COLO668 (cell line): Measurements from ENCODE around the gene MYOD1.

Experiments
- DNase-seq: peaks from one replicate; lab custom pipeline; 2025; ENCODE audit not compliant: unreplicated experiment; lab: John Stamatoyannopoulos, UW

Gene MYOD1

DNA sequence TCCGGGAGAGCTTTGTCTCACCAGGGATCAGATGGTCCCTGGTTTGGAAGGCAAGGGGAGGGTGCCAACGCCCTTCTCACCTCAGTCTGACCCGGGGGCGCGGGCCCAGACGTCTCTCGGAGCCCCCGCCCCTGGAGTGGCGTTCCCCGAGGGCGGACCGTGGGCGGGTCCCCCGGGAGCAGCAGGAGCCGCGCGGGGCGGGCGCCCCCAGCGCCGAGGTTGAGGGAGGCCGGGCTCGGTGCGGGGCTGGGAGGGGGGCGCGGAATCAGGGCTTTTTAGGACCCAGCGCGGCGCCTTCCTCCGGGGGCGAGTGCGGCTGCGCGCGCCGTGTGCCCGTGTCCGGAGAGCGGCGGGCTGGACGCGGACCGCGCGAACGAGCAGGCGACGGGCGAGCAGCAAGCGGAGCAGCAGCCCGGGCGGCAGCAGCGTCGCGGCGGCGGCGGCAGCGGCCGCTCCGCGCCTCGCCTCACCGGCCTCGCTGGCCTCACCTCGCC is 15.1 kb downstream of the MYOD1 start, which contains the start of gene KCNC1:
Gene KCNC1 (plus strand): TSS at position 364 of the 494 bp plus-strand sequence. CDS start 1,222 bp downstream, outside the sequence.
- peak; percentile 83 for DNase-seq

DNA sequence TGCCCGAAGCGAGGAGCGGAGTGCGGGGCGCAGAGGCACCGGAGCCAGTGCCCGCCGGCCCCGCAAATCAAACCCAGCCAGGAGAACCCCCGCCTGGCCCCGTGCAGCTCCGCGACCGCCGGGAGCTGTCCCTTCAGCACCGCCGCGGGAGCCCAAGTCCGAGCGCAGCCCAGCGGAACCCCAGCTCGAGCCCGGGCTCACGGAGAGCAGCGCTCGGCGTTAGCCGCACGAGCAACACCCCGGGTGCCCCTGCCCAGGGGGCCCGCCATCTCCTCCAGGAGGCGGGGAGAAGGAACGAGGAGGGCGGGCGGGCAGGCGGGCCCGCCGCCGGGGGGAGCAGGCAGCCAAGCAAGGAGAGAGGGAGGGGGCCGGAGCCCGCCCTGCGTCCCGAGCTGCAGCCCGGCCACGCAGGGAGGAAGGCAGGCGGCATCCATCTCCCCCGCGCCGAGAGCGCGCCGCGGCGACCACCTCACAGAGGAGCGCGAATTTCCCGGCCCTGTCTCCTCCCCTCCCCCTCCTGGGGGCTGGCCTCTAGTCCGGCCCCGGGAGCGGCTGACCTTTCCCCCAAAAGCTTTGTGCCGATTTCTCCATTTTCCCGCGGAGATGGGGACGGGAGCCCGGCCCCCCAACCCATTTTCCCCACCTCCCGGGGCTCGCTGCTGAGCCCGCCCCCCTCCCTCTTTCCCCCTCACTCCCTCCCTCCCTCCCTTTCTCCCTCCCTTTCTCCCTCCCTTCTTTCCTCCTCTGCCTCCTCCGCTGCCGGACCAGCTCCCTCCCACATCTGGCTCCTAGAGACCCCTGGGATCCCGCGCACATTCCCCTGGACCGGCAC is 15.8 kb downstream of the MYOD1 start:
- peak; percentile 58 for DNase-seq

DNA sequence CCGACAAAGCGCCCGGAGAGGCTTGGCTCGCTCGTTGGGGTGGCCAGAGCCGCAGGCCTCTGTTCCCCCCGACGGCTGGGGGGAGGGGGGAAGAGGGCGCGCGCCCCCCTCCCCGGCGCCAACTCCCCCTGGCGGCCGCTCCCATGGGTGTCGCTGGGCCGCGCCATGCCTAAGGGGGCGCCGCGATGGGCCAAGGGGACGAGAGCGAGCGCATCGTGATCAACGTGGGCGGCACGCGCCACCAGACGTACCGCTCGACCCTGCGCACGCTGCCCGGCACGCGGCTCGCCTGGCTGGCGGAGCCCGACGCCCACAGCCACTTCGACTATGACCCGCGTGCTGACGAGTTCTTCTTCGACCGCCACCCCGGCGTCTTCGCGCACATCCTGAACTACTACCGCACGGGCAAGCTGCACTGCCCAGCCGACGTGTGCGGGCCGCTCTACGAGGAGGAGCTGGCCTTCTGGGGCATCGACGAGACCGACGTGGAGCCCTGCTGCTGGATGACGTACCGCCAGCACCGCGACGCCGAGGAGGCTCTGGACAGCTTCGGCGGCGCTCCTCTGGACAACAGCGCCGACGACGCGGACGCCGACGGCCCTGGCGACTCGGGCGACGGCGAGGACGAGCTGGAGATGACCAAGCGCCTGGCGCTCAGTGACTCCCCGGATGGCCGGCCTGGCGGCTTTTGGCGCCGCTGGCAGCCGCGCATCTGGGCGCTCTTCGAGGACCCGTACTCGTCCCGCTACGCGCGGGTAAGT is 16.6 kb downstream of the MYOD1 start:
- peak; percentile 49 for DNase-seq

DNA sequence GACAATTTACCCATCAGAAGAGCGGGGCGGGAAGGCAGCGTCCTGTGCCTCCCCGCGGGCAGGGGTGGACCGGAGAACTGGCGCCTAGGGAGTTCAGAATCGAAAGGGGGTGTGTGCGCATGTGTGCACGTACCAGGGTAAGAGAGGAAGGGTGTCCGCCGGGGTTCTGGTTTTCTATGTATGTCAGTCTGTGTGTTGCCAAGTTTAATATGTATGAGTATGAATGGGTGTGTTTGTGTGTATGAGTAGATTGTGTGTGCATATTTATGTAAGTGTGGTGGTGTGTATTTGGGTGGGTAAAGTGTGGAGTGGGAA is 17.2 kb downstream of the MYOD1 start:
- DNase-seq: no peak

DNA sequence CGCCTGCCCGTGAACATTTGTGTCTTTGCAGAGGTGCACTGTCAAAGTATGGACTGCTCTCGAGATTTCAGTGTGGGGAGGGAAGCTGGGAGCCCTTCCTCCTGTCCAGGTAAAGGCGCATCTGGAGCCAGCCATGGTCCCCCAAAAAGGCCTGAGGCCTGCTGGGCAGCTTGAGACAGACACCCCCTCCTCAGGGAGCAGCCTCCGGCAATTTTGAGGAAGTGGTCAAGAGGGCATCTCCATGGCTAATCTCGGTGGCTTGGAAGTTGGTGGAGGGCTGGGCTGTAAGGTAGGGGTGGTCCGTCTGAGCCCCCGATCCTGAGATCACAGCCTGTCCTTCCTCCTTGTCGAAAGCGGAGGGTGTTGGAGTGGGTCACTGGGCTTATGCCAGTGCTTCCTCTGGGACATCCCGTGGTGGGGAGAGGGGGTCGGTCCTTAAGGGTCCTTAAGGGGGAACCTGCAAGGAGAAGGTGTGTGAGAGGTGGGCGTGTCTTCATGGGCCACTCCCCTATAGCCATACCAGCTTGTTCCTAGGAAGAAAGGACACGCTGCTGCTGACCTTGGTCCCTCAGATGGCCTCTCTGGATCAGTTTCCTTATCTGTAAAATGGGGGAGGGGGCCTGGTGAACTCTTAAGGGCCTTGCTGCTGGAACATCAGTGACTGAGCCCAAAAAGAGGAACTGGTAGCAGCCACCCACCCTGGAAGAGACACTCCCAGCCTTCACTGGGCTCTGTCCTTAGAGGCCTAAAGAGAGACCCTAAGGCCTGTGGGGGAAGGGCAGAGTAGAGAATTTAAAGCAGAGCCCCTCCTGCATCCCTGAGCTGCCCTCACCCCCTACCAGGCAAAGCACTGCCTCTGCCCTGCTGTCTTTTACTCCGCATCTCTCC is 17.8 kb downstream of the MYOD1 start:
- no peak for DNase-seq

DNA sequence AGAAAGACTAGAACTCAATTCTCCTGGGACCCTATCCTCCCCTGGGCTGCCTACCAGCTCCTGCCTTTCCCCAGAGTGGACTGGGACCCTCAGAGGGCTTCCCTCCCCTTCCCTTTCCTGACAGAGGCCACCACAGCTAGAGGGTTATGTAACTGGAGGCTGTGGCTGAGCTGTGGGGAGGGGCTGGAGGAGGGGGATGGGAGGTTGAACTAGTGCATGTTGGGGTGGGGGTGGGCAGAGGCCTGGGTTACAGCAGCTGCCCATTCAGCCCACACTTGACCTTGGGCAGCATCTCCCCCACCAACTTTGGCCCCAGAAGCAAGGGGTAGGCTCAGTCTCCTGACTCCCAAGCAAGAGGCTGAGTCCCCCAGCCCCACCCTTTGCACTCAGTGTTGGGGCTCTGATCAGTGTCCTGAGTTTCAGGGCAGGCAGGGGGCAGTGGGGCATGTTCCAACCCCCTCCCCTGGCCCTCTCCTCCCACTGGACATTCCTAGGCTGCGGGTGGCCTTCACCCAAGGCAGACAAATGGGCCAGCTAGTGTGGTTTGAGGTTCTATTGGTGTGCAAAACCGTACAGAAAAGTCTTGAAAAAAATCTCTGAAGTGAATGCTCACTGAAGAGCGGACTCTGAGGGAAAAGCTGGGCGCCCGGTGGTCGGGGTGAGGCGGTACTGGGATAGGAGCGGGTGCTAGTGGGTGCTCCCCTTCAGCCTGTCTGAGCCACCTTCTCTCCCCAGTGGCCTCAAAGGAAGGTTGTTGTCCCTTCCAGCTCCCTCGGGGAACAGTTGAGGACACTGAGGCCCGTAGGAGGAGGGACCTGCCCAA is 19.0 kb downstream of the MYOD1 start:
- DNase-seq: no peak

DNA sequence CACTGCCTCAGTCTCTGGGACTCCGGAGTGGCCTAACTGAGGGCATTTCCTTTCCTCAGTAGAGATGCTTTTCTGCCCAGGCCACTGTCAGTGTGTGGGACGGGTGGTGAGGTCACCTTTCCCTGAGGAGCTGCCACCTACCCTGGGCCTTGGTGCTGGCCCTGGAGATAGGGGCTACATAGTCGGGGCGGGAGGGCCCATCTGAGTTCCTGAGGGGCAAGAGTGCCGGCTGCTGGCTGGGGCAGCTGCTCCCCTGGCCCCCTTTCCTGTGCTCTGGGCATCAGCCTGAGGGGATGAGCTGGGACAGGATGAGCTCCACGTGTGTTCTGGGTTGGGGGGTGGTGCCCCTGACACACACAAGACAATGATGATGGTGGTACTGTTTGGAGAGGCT is 20.6 kb downstream of the MYOD1 start:
- DNase-seq: no peak

DNA sequence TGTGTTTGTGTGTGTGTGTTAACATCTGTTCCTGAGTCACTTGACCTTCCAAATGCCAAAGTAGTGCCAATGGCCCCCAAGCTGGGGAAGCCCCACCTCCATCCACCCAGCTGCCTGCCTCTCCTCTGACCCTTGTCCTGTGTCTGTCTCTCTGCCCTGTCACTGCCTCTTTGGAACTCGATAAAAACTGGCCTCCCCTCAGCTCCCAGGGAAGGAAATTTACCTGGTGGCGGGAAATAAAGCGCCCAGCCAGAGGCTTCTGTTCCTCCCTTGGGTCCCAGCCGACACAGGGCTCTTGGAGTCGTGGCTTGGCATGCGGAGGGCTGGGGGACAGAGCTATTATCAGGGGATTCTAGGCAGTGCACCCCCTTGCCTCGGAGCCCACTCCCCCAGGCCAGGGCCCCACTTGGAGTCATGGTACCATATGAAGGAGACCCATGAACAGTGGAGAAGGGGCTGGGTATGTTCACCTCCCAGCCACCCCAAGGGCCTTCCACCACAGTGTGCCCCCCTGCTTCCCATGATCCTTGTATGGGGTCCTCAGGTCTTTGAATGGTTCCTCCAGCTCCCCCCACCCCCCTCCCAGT is 21.4 kb downstream of the MYOD1 start:
- DNase-seq: no peak

DNA sequence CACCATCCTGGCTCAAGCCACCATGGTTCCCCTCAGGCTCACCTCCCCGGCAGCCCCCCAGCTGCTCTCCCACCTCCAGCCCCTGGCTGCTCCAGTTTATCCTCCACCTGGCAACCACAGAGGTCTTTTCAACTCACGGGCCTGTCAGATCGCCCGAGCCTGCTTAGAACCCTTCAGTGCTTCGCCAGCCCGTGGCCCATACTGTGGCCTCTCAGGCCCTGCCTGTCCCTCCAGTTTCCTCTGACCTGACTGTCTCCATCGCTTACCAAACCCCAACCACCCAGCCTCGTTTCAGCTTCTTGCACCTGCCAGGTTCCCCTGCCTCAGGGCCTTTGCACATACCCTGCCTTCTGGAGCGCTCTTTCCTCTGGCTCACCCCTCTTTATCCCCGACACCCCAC is 22.1 kb downstream of the MYOD1 start:
- DNase-seq: no peak

DNA sequence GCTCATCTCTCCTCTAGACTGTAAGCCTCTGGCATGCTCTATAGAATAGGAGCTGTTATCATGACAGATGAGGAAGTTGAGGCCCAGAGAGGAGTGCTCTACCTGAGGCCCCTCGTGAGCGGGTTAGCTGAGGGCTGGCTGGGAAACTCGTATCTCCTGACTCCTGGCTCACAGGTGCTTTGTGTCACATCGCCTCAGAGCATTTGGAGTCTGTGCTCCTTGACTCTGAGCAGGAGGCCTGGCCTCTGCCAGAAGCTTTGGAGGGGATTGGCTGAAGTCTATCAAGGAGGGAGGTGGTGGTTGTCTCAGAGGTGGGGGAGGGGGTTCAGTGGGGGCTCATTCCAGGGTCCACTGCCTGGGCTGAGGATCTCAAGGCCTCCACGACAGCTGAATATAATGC is 22.6 kb downstream of the MYOD1 start:
- no peak for DNase-seq

DNA sequence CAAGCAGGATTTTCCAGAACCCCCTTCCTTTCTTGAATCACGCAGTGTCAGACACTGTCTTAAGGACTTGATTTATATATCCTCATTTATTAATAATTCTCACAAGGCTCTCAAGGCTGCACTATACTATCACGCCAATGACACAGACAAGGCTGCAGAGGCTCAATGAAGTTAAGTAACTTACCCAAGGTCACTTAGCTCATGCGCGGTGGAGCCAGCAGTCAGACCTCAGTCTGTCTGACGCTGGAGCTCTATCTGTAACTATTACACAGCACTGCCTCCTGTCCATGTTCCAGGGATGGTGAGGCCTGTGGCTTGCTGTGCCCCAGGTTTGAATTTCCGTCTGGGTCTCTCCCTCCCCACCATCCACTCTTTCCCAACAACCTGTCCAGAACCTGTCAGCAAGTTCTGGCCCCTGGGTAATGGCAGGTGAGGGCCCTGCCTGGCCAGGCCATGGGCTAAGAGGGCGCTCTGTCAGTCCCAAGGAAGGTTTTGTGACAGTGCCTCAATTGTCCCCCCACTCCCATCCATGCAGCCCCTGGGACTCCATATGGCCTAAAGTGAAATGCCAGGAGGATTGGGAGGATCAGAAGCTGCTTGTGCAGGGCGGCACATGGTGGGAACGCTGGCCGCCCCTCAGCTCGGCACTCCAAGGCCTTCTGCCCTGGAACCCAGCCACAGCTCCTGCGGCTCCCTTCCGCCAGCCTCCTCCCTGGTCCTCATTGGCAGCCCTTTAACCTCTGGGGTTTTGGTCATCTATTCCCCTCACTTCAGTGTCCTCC is 23.8 kb downstream of the MYOD1 start:
- no peak for DNase-seq

DNA sequence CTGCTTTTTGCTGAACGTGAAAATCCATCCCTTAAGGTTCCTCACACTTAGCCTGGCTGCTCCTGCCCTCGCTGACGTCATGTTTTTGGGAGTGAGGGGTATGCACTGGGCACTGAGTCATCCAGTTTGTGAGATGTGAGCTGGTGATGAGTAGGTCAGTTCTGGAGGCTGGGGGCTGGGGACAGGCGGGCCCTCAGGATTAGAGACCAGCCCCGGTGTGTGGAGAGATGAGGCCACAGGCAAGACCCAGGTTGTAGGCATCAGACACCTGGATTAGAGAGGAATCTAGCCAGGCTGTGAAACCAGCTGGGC is 24.4 kb downstream of the MYOD1 start:
- no peak for DNase-seq

DNA sequence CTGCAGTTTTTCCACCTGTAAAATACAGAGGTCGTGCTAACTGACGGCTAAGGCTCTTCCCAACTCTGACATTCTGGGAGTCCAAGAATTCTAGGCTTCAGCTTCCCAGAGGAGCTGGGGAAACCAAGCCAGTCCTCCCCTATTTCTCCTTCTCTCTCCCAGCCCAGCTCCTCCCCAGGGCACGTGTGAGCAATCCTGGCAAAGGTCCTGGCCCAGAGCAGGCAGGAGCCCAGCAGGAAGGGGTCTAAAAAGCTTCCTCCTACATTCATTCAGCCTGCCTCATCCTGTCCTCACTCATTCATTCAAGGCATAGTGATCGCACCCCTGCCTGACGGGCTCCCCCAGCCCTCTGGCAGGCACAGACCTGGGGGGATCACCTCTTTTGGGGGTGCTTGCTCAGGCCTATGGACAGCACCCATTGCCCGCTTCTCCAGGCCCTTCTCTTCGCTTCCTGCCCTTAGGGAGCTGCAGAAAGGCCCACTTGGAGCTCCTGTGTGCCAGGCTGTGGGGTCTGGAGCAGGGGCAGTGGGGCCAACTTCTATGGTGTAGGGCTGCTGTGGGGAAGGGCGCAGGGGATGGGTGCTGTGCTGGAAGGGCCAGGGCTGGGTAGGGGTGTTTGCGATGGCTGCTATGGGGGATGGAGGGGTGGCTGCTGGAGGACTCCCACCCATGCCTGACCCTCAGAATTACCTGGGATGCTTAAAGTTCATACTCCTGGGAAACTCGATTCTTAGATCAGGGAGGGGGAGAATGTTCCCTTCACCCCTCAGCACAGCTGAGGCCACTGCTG is 25.0 kb downstream of the MYOD1 start:
- no peak for DNase-seq

DNA sequence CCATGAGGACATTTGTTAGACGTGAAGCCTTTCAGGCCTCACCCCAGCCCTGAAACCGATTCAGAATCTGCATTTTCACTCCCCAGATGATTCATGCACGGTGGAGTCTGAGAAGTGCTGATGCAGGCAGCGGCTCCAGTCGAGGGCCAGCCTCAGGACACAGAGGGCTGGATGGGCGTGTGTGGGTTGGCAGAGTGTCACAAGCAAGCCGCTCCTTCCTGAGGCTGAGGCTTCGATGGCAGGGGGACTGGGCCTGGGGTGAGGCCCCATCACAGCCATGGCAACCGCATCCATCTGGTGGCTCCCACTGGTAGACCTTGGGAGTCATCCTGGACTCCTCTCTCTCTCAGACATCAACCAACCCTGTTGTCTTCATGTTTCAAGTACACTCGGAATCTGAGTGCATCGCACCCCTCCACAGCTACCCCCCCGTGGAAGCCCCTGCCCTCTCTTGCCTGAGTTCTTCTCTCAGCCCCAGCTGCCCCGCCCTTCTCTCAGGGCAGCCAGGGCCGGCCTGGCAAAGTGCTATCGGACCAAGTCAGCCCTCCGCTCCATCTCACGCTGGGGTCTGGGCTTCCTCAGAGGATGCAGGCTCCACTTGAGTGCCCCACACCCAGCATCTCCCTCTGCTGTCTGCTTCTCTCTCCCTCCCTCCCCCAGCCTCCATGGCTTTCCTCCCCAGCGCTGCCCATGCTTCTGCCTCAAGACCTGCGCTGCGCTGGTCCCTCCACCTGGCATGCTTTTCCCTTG is 25.8 kb downstream of the MYOD1 start:
- DNase-seq: no peak

DNA sequence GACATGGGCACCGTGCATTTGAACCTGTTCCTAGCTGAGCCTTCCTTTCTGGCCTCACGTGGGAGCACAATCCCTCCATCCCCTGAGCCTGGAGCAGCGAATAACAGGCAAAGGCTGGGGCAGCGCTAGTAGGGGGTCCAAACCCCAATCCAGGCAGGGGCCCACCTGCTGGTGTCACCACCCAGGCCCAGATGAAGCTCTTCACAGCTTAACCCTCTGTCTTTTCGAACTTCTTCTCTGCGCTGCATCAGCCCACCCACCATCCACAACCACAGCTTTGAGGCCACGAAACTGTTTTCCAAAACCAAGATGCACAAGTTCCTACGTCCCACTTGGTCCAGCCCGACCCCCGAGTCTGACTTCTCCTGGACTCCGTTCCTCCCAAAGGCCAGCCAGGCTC is 26.7 kb downstream of the MYOD1 start:
- no peak for DNase-seq

DNA sequence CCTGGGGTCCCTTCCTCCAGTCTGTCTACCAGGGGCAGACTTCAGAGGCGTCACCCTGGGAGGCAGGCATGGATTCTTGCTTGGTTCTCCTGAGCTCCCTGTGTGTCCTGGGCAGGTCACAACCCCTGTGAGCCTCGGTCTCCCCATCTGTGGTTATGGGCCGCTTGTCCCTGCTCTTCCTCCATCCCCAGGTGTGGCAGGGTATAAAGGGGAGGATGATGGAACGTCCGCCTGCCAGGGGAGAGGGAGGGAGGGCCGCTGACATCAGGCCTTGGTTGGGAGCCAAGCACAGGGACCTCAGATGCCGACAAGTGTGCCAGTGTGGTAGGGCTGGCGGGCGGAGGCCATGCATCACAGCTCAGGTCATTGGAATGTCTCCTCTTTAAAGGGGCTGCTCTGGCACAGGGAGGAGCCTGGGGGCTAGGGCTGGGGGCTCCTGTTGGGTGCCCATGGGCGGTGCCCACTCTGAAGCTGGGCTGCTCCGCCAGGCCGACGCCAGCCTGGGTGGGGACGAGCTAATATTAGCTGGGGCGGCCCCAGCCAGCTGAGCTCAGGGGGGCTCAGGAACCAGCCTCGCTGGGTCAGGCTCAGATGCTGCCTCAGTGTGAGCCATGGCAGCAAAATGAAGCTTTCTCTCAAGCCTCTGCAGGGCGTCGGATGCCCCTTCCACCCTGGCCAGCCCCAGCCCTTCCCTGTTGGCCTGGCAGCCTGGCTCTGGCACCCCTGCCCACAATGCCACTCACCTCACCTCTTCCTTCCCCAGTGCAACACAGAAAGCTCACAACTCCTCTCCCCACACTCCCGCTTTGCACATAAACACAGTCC is 28.0 kb downstream of the MYOD1 start:
- no peak for DNase-seq

DNA sequence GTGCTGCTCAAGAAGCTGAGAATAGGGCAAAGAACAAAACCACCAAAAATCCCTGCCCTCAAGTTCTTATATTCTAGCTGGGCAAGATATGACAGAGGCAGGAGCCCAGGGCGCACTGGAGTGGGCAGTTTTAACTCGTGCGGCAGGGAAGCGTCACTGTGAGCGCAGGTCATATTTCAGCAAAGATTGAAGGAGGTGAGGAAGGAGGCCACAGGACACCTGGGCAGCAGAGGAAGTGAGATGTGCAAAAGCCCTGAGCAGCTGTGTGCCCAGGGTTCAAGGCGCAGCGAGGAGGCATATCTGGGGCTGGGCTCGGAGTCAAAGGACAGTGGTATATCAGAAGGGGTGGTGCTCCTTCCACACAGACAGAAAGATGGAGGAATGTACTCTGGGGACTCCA is 28.7 kb downstream of the MYOD1 start:
- DNase-seq: no peak
